KMS-11 (cell line): ENCODE data around the gene ACOX2.

ENCODE experiments used
- H2AFZ ChIP-seq: fragments of 200-600 bp; sonication (generic); 2 replicates; pipeline ENCODE4 v1.6.1; 2016; ENCODE audit warnings: antibody characterized with exemption, mixed run types, low read depth
- H3K27ac ChIP-seq: fragments of 200-600 bp; sonication (generic); 2 replicates; pipeline ENCODE4 v1.6.1; 2016; ENCODE audit warnings: mild to moderate bottlenecking, mixed run types
- H3K27me3 ChIP-seq: fragments of 200-600 bp; sonication (generic); 2 replicates; pipeline ENCODE4 v1.6.1; 2017; ENCODE audit warnings: mild to moderate bottlenecking, low read depth, mixed run types, moderate library complexity; ENCODE audit not compliant: insufficient read depth
- H3K36me3 ChIP-seq: fragments of 200-600 bp; sonication (generic); 2 replicates; pipeline ENCODE4 v1.6.1; 2017; ENCODE audit warnings: mild to moderate bottlenecking, mixed run types; ENCODE audit not compliant: insufficient read depth
- H3K4me1 ChIP-seq: fragments of 200-600 bp; sonication (generic); 2 replicates; pipeline ENCODE4 v1.6.1; 2016; ENCODE audit warnings: mild to moderate bottlenecking, low read depth, mixed run types; ENCODE audit not compliant: poor library complexity, severe bottlenecking
- H3K4me2 ChIP-seq: fragments of 200-600 bp; sonication (generic); 2 replicates; pipeline ENCODE4 v1.7.0; 2016; ENCODE audit warnings: mild to moderate bottlenecking, mixed run types
- H3K4me3 ChIP-seq: fragments of 200-600 bp; sonication (generic); IDR thresholded peaks from 2 replicates; pipeline ENCODE4 v1.6.1; 2017; ENCODE audit warnings: low read depth, low read length, mixed read lengths; ENCODE audit not compliant: insufficient read depth
- H3K79me2 ChIP-seq: fragments of 200-600 bp; sonication (generic); 2 replicates; pipeline ENCODE4 v1.6.1; 2016; ENCODE audit warnings: low read depth, mixed run types; ENCODE audit not compliant: insufficient read depth
- H3K9ac ChIP-seq: fragments of 200-600 bp; sonication (generic); 2 replicates; pipeline ENCODE4 v1.6.1; 2016; ENCODE audit warnings: mild to moderate bottlenecking, mixed run types
- H4K20me1 ChIP-seq: fragments of 200-600 bp; sonication (generic); 2 replicates; pipeline ENCODE4 v1.6.1; 2016; ENCODE audit warnings: mild to moderate bottlenecking, mixed run types; ENCODE audit not compliant: insufficient read depth
- CTCF ChIP-seq: fragments of 200-600 bp; sonication (generic); conservative IDR thresholded peaks from 2 replicates; pipeline ENCODE4 v1.6.1; 2017; ENCODE audit warnings: low read depth, mild to moderate bottlenecking, antibody characterized with exemption, low read length, moderate library complexity, mixed read lengths

The ACOX2 gene

GRCh38 chr3:58565621-58566397 is 28.8 kb upstream of the ACOX2 start:
- no peaks in the 10 kb centered on the region for H3K36me3 ChIP-seq
- no peaks in the 10 kb centered on the region for H4K20me1 ChIP-seq
- H3K9ac ChIP-seq: no peak overlapping the region
- H3K27me3 ChIP-seq: no peaks in the 10 kb centered on the region
- no peak overlapping the region for H3K27ac ChIP-seq
- no peak overlapping the region for H2AFZ ChIP-seq
- TF ChIP-seq CTCF: no peak
- no peaks in the 10 kb centered on the region for H3K4me1 ChIP-seq
- no peak overlapping the region for H3K4me3 ChIP-seq
- no peak overlapping the region for H3K4me2 ChIP-seq
- H3K79me2 ChIP-seq: no peaks in the 10 kb centered on the region

- Histone ChIP-seq H2AFZ (no peak overlapping the region), H3K27ac (no peak overlapping the region), H3K79me2 (no peaks in the 10 kb centered on the region), H3K36me3 (no peaks in the 10 kb centered on the region), H3K4me3 (no peak overlapping the region), H3K4me2 (no peak overlapping the region), H4K20me1 (no peaks in the 10 kb centered on the region), H3K4me1 (no peaks in the 10 kb centered on the region), H3K27me3 (no peaks in the 10 kb centered on the region), H3K9ac (no peak overlapping the region)
- no peak for TF ChIP-seq CTCF
Observed at GRCh38 chr3:58564456-58565160, 27.6 kb upstream of the ACOX2 start.

GRCh38 chr3:58564054-58564453 is 27.1 kb upstream of the ACOX2 start:
- Histone ChIP-seq H3K4me1 (no peaks in the 10 kb centered on the region), H3K4me3 (no peak overlapping the region), H4K20me1 (no peaks in the 10 kb centered on the region), H3K36me3 (no peaks in the 10 kb centered on the region), H3K4me2 (no peak overlapping the region), H3K9ac (no peak overlapping the region), H3K27ac (no peak overlapping the region), H3K27me3 (no peaks in the 10 kb centered on the region), H3K79me2 (no peaks in the 10 kb centered on the region), H2AFZ (no peak overlapping the region)
- no peak for TF ChIP-seq CTCF

- Histone ChIP-seq H3K27me3 (no peaks in the 10 kb centered on the region), H3K27ac (no peak overlapping the region), H3K4me3 (no peak overlapping the region), H3K4me2 (no peak overlapping the region), H2AFZ (no peak overlapping the region), H4K20me1 (no peaks in the 10 kb centered on the region), H3K36me3 (no peaks in the 10 kb centered on the region), H3K4me1 (no peaks in the 10 kb centered on the region), H3K79me2 (no peaks in the 10 kb centered on the region), H3K9ac (no peak overlapping the region)
- TF ChIP-seq CTCF: no peak
Observed at GRCh38 chr3:58563386-58564035, 26.5 kb upstream of the ACOX2 start.
